Thyroid gland (tissue), 4 donors: ENCODE data around the gene CERKL. TPM values are rescaled to one million over a fixed set of nuclear protein-coding genes. Genes with fewer than 3 reads are reported as not detected.

Experiments used
- DNase-seq, 2 donors: peaks; one replicate each; pipeline ENCODE4 v3.0.0-alpha.2; 2019
- H3K27ac ChIP-seq, 3 donors: fragments of 200-600 bp; sonication (generic); 1 replicate in 2 of 3; 2 replicates in 1 of 3; pipeline ENCODE4 v1.5.1; 2016 to 2019; ENCODE audit warnings: mild to moderate bottlenecking in 1 of 3, moderate library complexity in 1 of 3
- H3K27me3 ChIP-seq: fragments of 200-600 bp; sonication (generic); one replicate; pipeline ENCODE4 v1.5.1; 2019
- H3K36me3 ChIP-seq, 2 donors: fragments of 200-600 bp; sonication (generic); one replicate each; pipeline ENCODE4 v1.5.1; 2016 to 2019
- H3K4me1 ChIP-seq, 2 donors: fragments of 200-600 bp; sonication (generic); one replicate each; pipeline ENCODE4 v1.5.1; 2017 to 2019
- H3K4me3 ChIP-seq, 3 donors: fragments of 200-600 bp; sonication (generic); replicated peaks in 1 of 3; 1 replicate in 2 of 3; 2 replicates in 1 of 3; pipeline ENCODE4 v1.5.1; 2016; ENCODE audit warnings: mild to moderate bottlenecking in 1 of 3
- H3K9me3 ChIP-seq: fragments of 200-600 bp; sonication (generic); one replicate; pipeline ENCODE4 v1.5.1; 2017
- POLR2A ChIP-seq, 2 donors: fragments of 450-650 bp; IDR thresholded peaks; one replicate each; pipeline ENCODE4 v1.6.1; 2017; ENCODE audit warnings: antibody characterized with exemption in 2 of 2, mild to moderate bottlenecking in 2 of 2, moderate library complexity in 1 of 2
- WGBS, 2 donors: methylation state at CpG; one replicate each; pipeline ENCODE4 v1.1.5; 2017; 5-methylcytosine and 5-hydroxymethylcytosine counted together
- intact Hi-C: fragments of 100-400 bp; cut with DNase I; formaldehyde crosslinking; loops from one replicate; pipeline ENCODE4 v1.15.1; 2023
- total RNA-seq, 4 donors: library from RNA; depleted of rRNA; stranded (reverse); fragments of >200 nt; gene quantifications; one replicate each; pipeline ENCODE4 v1.2.3, GENCODE V29; 2016
- TF ChIP-seq, protein P1 (sequence below), 6 experiments: fragments of 200-600 bp in 3 of 6; fragments of 450-650 bp in 3 of 6; sonication (generic) in 3 of 6; IDR thresholded peaks; one replicate each; pipeline ENCODE4 v1.5.1; 2016 to 2019; ENCODE audit warnings: antibody characterized with exemption in 6 of 6, mild to moderate bottlenecking in 2 of 6, inconsistent platforms in 1 of 6, moderate library complexity in 1 of 6

CERKL gene
- total RNA-seq, 4 donors from 2014 or later = not detected

DNA sequence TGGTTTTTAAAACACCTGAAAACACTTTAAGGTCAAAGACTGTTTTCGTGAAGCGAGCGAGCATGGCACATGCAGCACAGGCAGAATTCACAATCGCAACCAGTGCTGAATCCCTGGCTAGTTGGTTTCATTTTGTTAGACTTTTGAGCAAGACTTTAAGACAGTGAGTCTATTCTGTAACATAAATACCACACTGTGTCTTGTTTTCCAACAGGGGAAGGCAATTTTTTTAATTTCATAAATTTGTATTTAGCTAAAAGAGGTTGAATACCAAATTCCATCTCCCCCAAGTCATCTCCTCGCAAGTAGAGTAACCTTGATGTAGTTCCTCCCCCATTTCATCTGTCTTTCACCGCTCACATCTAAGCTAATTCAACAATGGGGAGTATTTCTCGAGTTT is 1.4 kb downstream of the CERKL start:
- DNase-seq = no peak
- peaks cover 6 to 9% of the 10 kb centered on the region in 2 donors for H3K4me1 ChIP-seq
- intact Hi-C loops = no loop called here
- H3K9me3 ChIP-seq = no peaks in the 10 kb centered on the region
- no peak overlapping the region for H3K4me3 ChIP-seq
- no peak for TF ChIP-seq POLR2A (IDR thresholded peaks at IDR 0.05)
- TF ChIP-seq, protein P1, sequence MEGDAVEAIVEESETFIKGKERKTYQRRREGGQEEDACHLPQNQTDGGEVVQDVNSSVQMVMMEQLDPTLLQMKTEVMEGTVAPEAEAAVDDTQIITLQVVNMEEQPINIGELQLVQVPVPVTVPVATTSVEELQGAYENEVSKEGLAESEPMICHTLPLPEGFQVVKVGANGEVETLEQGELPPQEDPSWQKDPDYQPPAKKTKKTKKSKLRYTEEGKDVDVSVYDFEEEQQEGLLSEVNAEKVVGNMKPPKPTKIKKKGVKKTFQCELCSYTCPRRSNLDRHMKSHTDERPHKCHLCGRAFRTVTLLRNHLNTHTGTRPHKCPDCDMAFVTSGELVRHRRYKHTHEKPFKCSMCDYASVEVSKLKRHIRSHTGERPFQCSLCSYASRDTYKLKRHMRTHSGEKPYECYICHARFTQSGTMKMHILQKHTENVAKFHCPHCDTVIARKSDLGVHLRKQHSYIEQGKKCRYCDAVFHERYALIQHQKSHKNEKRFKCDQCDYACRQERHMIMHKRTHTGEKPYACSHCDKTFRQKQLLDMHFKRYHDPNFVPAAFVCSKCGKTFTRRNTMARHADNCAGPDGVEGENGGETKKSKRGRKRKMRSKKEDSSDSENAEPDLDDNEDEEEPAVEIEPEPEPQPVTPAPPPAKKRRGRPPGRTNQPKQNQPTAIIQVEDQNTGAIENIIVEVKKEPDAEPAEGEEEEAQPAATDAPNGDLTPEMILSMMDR (IDR thresholded peaks at IDR 0.05) = no peak
- H3K36me3 ChIP-seq = no peaks in the 10 kb centered on the region
- no peak overlapping the region for H3K27ac ChIP-seq
- 67 to 69% methylated on average over 7 of the region's 7 CpGs for WGBS, 2 donors
- no peaks in the 10 kb centered on the region for H3K27me3 ChIP-seq

DNA sequence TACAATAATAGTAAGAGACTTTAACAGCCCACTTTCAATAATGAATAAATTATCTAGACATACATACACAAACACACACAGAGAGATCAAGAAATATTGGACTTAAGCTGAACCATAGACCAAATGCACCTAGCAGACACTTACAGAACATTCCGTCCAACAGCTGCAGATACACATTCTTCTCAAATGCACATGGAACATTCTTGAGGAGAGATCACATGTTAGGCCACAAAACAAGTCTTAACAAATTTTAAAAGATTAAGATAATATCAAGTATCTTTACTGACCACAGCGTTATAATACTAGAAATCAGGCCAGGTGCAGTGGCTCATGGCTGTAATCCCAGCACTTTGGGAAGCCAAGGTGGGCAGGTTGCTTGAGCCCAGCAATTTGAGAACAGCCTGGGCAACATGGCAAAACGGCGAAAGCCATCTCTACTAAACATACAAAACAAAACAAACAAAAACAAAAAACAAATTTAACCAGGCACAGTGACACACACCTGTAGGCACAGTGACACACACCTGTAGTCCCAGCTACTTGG is 7.4 kb downstream of the CERKL start:
- no peak overlapping the region for H3K4me3 ChIP-seq
- TF ChIP-seq, protein P1 (IDR thresholded peaks at IDR 0.05) = no peak
- no peak for TF ChIP-seq POLR2A (IDR thresholded peaks at IDR 0.05)
- WGBS, 2 donors = 85 to 87% methylated on average over 4 of the region's 4 CpGs
- H3K36me3 ChIP-seq = no peaks in the 10 kb centered on the region
- H3K27me3 ChIP-seq = no peaks in the 10 kb centered on the region
- H3K9me3 ChIP-seq = no peaks in the 10 kb centered on the region
- no peaks in the 10 kb centered on the region for H3K4me1 ChIP-seq
- no peak overlapping the region for H3K27ac ChIP-seq
- DNase-seq = no peak
- intact Hi-C loops = no loop called here

DNA sequence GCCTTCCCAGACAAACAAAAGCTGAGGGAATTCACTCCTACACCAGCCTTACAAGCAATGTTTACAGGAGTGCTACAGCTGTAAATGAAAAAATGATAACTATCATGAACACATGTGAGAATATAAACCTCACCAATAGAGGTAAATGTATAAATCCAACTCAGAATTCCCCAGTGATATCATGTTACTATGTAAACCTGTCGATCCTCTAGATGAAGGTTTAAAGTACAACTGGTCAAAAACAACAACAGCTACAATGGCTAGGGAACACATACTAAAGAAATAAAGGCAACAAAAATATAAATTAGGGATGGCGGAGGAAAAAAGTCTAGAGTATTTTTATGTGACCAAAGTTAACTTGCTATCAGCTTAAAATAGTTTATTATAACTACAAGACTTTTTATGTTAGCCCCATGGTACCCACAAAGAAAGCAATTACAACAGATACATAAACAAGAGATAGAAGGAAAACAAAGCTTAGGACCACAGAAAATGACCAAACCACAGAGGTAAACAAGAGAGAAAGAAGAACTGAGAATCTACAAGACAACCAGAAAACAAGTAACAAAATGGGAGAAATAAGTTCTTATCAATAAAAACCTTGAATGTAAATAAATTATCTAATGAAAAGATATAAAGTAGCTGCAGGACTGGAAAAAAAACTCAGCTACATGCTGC is 8.3 kb downstream of the CERKL start:
- H3K4me1 ChIP-seq = no peaks in the 10 kb centered on the region
- no peaks in the 10 kb centered on the region for H3K36me3 ChIP-seq
- DNase-seq = no peak
- no peak overlapping the region for H3K4me3 ChIP-seq
- WGBS, 2 donors = 84 to 92% methylated on average over 2 of the region's 2 CpGs
- H3K27me3 ChIP-seq = no peaks in the 10 kb centered on the region
- intact Hi-C loops = no loop called here
- TF ChIP-seq POLR2A (IDR thresholded peaks at IDR 0.05) = no peak
- TF ChIP-seq, protein P1 (IDR thresholded peaks at IDR 0.05) = no peak
- H3K9me3 ChIP-seq = no peaks in the 10 kb centered on the region
- no peak overlapping the region for H3K27ac ChIP-seq

DNA sequence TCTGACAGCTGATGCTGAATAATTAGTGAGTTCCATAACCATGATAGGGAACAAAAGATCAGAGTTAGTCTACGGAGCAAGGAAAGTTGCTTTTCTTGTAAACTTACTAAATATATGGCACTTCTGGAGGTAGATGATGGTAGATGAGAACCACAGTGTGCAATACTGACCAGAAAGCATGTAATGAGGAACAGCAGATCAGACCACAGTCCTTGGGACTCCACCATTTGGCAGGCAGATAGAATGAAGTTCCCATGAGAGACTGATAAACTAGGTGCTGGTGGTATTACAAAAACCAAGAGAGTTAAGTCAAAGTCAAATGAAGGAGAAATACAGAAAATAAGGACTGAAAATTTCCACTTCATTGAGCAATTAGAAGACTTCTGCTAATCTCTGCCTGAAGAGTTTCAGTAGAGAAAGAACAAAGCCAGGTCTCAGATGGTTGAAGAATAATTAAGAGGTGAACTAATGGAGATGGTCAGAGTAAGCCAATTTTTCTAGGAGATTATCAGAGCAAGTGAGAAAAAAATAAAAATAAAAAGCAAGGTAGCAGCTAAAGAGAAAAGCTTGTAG is 10.4 kb downstream of the CERKL start:
- no peaks in the 10 kb centered on the region for H3K27me3 ChIP-seq
- H3K4me3 ChIP-seq = no peak overlapping the region
- no peaks in the 10 kb centered on the region for H3K4me1 ChIP-seq
- 88 to 95% methylated on average over 1 of the region's 1 CpG for WGBS, 2 donors
- no peak for TF ChIP-seq POLR2A (IDR thresholded peaks at IDR 0.05)
- TF ChIP-seq, protein P1 (IDR thresholded peaks at IDR 0.05) = no peak
- H3K36me3 ChIP-seq = no peaks in the 10 kb centered on the region
- no peak overlapping the region for H3K27ac ChIP-seq
- intact Hi-C loops = no loop called here
- H3K9me3 ChIP-seq = no peaks in the 10 kb centered on the region
- no peak for DNase-seq

DNA sequence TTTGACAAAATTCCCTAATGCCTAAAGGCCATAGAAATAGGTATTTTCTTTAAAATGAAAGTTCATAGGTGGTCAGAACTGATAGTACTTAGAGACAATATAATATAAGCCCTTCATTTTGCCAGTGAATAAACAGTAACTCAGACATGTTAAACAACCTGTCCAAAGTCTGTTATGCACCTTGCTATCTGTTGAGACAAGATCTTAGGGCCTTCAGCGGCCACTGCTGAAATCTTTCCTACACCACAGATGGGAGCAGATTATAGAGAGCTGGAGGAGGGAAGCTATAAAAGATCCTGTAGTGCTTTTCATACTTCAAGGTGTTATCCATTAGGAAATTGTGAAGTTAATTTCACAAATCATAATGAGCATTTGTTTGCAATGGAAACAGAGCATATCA is 13.8 kb downstream of the CERKL start:
- intact Hi-C loops = no loop called here

More for the DNA sequence above, 13.8 kb downstream of the CERKL start:
- TF ChIP-seq, protein P1 (IDR thresholded peaks at IDR 0.05) = no peak
- TF ChIP-seq POLR2A (IDR thresholded peaks at IDR 0.05) = no peak
- WGBS, 2 donors = 78 to 86% methylated on average over 1 of the region's 1 CpG
- Histone ChIP-seq H3K27me3 (no peaks in the 10 kb centered on the region), H3K4me3 (no peak overlapping the region), H3K36me3 (no peaks in the 10 kb centered on the region), H3K27ac (no peak overlapping the region), H3K4me1 (no peaks in the 10 kb centered on the region), H3K9me3 (no peaks in the 10 kb centered on the region)
- DNase-seq = no peak
